HG03139 (cell line): ENCODE data around the gene PLOD1.
"Not testable (repeated sequence)": the region's sequence is repeated elsewhere in the genome, so short reads cannot be mapped to it uniquely, and the experiment has no call there.

Source experiments
- ATAC-seq: cut with Tn5 transposase; IDR thresholded peaks from one replicate; pipeline ENCODE4 v1.9.1; 2021; ENCODE audit not compliant: unreplicated experiment

The PLOD1 gene

GRCh38 chr1:12003762-12004161 is 69.2 kb downstream of the PLOD1 start:
- ATAC-seq: no peak

GRCh38 chr1:12005488-12006166 is 71.1 kb downstream of the PLOD1 start:
- no peak for ATAC-seq

- ATAC-seq: no peak
Measured at GRCh38 chr1:12006167-12006921, 71.8 kb downstream of the PLOD1 start.

GRCh38 chr1:12007204-12007603 is 72.7 kb downstream of the PLOD1 start:
- ATAC-seq: no peak

- not testable (repeated sequence) for ATAC-seq
Measured at GRCh38 chr1:12008355-12008754, 73.8 kb downstream of the PLOD1 start.

- ATAC-seq: no peak
Measured at GRCh38 chr1:12009318-12009947, 74.9 kb downstream of the PLOD1 start.

- ATAC-seq: no peak
Measured at GRCh38 chr1:12010746-12011570, 76.4 kb downstream of the PLOD1 start.

GRCh38 chr1:12011998-12012397 is 77.5 kb downstream of the PLOD1 start:
- ATAC-seq: no peak

- ATAC-seq: no peak
Measured at GRCh38 chr1:12012560-12013316, 78.2 kb downstream of the PLOD1 start.

- ATAC-seq: no peak
Measured at GRCh38 chr1:12014141-12014991, 79.8 kb downstream of the PLOD1 start.

- no peak for ATAC-seq
Measured at GRCh38 chr1:12015001-12015491, 80.5 kb downstream of the PLOD1 start.

GRCh38 chr1:12015499-12015898 is 81.0 kb downstream of the PLOD1 start:
- no peak for ATAC-seq

- no peak for ATAC-seq
Measured at GRCh38 chr1:12016182-12016581, 81.7 kb downstream of the PLOD1 start.

- ATAC-seq: no peak
Measured at GRCh38 chr1:12019858-12020509, 85.5 kb downstream of the PLOD1 start.

- ATAC-seq: no peak
Measured at GRCh38 chr1:12021616-12022015, 87.1 kb downstream of the PLOD1 start.

- ATAC-seq: no peak
Measured at GRCh38 chr1:12022036-12022435, 87.5 kb downstream of the PLOD1 start.
